ENCODE measurements around the gene CDH23.

CDH23 gene

DNA sequence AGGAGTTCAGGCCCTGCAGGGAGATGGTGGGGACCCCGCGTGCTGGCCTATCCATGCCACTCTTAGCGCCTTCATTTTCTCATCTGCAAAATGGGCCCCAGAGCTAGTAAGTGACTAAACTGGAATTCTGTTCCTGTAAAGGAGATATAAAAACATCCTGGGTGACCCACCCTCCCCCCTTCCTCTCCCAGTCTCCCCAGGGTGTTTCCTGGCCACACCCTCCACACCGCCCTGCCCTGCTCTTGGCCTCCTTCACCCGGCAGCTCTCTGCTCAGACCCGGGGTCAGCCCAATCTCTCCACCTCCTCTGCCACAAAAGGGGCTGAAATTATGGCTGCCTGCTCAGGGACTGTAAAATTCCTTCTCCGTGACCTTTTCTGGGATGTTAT is 252.2 kb downstream of the CDH23 start:
- DNase-seq: no peak

DNA sequence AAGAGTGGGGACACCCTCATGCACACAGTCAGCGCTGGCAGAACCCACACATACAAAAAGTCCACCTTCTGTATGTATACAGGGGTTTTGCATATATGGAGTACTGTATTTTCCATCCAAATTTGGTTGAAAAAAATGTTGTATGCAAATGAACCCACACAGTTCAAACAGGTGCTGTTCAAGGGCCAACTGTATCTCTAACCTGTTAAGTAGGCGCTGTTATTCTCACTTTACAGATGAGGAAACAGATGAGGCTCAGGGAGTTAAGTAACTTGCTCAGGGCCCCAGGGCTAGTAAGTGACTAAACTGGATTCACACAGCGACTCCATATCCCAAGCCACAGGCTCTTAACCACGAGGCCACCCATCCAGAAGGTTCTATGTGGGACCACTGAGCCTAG is 252.9 kb downstream of the CDH23 start:
- no peak for DNase-seq

DNA sequence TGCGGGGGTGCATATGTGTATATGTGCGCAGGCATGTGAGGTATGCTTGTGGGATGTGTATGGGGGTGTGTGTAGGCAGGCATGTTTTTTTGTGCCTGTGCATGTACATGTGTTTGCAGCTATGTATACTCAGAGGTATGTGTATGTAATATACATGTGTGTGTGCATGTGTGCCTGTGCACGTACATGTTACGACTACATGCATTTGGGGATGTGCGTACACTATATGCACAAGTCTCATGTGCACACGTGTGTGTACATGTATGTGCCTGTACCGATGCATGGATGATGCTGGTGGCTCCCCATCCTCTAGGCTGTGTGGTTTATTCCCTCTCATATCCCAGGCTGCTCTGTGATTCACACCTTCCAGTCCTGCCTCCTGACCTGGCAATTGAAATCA is 253.7 kb downstream of the CDH23 start:
- no peak for DNase-seq

DNA sequence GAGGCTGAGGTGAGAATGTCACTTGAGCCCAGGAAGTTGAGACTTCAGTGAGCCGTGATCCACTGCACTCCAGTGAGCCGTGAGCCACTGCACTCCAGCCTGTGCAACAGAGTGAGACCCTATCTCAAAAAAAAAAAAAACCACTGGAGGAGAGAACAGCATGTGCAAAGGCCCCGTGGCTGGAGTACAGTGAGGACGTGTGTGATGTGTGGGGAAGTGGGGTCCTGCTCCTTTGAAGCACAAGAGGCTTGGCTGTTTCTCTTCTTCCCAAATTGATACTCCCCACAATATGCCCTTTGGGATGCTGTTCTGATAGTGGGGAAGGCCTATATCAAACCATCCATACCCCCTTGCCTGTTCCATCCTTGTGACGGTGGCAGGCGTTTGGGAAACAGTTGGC is 254.7 kb downstream of the CDH23 start:
- DNase-seq: no peak

DNA sequence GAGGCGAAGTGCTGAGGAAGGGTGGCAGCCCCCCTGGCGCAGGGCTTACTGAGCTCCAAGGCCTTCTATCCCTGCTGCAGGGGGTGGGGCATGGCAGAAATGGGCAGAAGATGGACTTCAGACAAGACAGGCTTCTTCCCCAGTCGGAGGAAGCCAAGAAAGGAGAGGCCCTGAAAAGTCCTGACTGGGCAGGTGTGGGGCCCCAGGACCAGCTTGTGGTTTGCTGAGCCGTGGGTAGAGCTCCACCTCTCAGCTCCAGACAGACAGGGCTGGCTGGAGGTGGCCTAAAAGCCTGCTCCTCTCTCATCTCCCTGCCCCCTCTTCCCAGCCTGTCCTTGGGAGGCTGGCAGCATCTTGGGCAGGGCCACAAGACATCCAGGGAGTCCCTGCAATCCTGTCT is 255.2 kb downstream of the CDH23 start:
- DNase-seq: no peak

DNA sequence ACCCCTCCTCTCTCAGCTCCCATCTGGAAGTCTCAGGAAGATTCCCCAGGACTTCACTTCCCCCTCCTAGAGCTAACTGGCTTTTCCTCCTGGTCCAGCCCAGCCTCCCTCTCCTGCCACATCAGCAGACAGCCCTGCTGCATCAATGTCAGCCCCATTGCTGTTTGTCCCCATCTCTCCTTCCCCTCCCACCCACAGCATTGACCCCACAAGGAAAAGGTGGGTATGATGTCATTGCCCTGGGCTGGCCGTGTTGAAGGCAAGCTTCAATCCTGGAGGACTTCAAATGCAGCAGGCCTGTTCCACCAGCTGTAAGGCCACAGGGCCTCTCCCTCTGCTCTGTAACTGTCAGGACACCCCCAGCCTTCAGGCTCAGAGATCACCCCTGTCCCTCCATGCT is 256.3 kb downstream of the CDH23 start:
- no peak for DNase-seq

DNA sequence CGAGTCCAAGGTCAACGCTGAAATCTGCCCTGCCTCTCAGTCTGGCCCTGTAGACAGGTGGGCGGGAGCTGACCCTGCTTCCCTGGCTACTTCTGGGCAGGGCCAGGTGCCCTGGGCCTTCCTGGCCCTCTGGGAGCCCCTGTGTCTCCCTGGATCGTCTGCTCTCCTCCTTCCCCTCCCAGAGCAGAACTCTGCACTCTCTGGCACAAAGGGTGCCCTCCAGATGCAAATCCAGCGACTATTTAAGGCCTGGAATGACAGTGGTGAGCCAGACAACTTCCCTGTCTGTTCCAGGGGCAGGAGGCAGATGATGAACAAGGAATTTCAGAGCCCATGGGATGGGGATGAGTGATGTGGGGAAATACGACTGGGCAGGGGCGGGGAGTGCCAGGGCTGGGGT is 259.5 kb downstream of the CDH23 start:
- no peak for DNase-seq

DNA sequence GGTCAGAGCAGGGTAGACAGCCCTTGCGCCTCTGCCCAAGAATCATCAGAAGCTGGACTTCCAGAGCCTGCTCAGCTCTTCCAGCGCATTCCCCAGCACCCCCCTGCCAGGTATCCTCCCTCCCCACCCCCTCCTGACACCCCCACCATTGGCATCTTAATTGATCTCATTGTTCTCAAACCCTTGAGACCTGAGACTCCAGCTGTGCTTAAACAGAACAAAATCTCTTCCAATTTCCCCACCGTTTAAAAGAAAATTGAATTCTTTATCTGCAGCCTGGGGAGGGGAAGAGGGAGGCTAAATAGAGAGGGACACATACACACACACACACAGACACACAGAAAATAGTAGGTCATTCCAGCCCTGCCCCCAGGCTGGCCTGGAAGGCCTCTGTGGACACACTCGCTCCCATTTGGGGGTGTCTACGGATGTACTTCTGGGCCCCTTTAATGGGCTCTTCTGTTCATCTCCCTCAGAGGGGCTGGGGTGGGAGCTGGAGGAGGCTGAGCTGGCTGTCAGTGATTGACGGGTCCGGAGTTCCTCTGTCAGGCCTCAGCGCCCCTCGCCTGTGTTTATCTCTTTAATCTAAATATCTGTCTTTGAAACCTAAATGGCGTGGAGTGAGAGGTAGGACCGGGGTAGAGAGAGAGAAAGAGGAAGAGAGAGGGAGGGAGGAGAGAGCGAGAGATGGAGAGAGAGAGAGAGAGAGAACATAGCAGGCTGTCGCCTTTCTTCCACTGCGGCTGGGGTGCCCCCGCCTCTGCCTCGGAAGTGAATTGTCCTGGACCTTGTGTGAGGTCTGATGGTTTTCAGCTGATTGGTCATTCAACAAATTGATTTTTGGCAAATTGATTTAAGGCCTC is 261.1 kb downstream of the CDH23 start:
- no peak for DNase-seq

DNA sequence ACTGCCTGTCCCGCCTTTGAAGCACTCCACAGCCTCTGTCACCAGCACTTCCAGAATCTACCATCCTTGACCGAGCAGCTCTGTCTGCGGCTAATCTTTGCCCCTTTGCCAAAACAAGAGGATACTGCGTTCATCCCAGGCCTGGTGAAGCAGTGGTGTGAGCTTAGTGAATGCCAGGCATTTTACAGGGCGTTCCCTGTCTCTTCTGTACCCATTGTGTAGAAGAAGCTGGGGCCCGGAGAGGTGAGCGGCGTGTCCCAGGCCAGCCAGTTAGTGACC is 261.7 kb downstream of the CDH23 start:
- no peak for DNase-seq

DNA sequence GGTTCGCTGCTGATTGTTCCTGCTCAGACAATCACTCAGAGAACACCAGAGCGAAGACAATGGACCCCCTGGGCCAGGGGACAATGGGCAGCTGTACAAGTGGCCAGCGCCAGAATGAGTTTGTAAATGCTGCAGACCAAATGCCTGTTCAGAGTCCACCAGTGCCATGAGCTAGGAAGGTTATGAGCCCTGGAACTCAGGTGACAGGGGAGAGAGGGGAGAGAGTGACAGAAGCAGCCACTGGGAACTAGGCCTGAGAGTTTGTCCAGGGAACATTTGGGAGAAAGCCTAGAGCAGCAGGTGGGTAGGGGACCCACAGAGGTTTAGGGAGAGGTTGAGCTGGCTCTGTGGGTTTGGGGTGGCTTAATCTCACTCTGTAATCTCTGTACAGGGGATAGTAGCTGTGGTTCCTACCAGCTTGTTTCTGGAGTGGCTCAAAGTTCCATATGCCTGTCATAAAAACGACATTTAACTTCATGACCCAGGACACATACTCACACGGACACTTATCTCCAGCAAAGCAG is 262.5 kb downstream of the CDH23 start:
- DNase-seq: no peak

DNA sequence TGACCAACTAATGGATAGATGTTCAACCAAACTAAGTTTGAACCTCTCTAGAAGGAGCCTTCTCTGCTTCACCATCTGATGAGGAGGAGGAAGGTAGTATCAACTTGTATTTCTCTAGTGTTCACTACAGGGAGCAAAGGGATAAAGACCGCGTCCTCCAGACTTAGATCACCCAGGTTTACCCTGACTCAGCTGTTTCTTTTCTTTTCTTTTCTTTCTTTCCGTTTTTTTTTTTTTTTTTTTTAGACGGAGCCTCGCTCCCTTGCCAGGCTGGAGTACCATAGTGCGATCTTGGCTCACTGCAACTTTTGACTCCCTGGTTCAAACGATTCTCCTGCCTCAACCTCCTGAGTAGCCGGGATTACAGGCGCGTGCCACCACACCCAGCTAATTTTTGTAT is 263.0 kb downstream of the CDH23 start:
- DNase-seq: no peak

DNA sequence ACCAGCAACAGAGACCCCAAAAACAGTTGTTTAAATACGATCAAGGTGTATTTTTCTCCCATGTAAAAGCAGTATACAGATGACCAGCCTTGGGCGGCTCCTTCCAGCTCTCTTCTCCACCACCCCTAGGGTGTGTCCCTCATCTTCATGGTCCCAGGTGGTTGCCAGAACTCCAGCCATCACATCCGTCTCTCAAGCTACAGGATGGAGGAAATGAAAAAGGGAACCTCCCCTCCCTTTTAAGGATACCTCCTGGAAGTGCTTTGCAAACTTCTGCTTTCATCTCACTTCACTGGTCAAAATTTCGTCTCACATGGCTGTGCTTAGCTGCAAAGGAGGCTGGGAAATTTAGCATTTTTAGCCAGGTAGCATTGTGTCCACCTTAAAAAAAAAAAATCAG is 263.6 kb downstream of the CDH23 start:
- DNase-seq: no peak

DNA sequence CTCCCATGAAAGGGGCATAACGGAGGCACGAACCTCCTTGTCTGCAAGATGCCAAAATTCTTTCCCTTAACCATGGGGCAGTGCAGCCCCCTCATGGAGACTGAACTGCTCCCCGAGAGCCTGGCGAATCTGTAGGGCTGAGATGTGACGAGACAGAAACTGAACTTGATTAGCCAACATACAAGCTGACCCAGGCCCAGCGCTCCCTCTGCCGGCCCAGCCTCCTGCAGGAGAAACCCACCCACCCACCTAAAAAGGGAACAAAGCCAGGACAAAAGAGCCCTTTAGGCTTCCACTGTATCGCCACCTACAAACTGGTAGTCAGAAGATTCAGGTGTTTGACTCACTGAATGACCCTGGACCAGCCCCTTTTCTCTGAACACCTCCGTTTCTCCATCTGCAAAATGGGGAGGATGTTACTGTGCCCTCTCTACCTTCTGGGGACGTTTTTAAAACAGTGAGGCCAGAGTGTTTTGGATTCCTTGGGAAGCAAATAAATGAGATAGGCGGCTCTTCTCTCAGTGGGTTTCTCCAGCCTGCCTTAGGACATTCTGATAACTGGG is 264.4 kb downstream of the CDH23 start:
- DNase-seq: no peak

DNA sequence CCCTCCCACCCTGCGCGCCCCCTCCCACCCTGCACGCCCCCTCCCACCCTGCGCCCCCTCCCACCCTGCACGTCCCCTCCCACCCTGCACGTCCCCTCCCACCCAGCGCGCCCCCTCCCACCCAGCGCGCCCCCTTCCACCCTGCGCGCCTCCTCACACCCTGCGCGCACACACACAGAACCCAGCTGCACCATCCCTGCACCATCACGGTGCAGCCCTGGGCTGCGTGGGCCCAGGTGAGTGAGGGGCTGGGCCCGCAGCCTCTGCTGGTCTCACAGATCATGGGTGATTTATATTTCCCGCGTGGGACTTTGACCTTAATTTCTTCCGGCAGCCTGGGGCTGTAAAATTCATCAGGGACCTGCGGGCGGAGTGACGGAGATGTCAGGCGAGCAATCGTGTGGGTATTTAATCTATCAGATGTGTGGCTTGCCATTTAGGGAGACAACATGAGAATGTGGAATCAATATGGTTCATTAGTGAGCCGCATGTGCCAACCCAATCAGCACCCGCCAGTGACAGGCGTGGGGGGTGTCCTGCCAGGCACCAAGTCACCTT is 265.1 kb downstream of the CDH23 start:
- no peak for DNase-seq

DNA sequence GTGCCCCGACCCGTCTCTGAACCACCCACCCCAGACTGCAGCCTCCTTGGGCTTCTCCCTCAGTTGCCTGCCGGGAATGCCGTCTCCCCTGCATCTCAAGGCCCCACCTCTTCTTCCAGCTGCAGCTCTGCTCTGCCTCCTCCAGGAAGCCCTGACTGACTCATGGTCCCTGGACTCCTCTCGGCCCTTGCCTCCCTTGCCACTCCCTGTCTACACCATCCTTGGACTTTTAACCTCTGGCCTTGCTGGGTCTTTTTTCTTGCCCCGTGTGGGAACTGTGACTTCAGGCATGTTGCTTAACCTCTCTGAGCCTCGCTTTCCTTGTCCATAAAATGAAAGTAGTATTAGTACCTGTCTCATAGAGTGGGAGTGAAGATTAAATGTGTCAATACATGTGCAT is 266.6 kb downstream of the CDH23 start:
- DNase-seq: no peak

DNA sequence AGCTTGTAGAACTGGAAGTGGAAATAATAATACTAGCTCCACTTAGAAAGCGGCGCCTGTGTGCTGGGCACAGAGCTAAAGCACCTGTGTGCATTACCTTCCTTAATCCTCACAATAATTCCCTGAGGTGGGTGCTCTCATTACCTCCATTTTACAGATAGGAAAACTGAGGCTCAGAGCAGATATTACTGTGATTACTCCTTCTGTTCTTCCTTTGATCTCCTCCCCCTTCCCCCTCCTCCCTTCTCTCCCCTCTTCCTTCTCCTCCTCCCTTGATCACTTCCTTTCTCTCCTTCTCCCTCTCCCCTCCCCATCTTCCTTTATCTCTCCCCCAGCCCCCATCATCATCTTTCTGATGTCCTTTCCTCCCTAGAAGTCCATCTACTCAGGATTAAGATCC is 267.9 kb downstream of the CDH23 start:
- no peak for DNase-seq

DNA sequence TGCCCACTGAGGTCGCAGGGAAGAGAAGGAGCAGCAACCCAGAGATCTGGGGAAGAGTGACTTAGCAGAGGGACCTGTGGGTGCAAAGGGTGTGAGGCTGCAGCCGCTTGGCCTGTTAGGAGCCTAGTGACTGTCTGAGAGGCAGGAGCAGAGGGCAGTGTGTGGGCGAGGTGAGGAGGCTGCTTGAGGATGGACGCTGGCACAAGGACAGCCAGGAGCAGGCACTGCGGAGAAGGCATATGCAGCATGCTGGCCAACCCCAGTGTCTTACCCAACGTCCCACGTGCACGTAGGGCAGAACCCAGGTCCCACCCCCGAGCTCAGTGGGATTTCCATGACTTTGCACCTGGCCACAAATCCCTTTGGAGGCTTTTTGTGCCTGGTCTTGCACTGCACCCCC is 268.7 kb downstream of the CDH23 start:
- no peak for DNase-seq

DNA sequence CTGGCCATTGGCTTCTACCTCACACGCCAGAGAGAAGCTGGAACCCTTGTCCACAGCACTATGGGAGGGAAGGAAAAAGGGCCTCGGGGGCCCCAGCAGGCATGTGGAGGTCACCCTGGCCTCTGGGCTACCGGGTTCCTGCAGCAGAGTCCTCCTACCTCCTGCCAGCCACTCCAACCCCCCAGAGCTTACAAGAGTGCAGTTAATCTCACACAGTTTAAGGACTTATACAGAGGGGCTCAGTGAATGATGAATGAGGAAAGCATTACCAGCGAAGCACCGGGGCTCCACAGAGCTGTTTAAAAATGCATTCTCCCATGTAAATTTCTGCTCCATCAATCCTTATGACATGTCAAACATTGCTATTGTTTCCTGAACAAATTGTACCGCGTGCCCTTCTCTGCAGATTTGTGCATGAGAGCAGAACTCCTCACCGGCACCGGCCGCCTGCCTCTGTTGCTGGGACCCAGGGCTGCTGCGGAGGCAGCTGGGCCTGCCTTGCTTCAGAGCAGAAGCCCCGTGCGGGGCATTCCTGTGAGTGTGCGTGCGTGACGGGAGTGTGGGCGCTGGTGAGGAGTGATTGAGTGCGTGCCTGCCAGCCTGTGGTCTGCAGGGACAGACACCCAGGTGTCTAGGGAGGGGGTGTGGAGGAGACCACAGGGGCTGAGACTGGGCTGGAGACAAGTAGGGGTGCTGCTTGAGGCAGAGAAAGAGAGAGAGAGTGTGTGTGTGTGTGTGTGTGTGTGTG is 270.1 kb downstream of the CDH23 start:
- no peak for DNase-seq

DNA sequence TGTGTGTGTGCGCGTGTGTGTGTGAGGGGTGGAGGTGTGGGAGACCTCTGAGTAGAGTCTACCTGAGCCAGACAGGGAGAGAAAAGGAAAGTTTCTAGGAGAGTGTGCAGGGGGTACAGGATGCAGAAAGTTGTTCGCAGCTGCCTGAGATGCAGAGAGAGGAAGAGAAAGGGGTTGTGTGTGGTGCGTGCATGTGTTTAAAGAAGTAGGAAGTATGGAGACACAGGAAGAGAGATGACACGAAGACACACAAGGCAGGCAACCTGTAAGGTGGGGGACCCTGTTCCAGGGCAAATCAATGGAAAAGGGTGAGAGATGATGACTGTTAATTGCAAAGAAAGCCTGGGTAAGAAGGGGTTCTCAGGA is 270.6 kb downstream of the CDH23 start:
- DNase-seq: no peak

DNA sequence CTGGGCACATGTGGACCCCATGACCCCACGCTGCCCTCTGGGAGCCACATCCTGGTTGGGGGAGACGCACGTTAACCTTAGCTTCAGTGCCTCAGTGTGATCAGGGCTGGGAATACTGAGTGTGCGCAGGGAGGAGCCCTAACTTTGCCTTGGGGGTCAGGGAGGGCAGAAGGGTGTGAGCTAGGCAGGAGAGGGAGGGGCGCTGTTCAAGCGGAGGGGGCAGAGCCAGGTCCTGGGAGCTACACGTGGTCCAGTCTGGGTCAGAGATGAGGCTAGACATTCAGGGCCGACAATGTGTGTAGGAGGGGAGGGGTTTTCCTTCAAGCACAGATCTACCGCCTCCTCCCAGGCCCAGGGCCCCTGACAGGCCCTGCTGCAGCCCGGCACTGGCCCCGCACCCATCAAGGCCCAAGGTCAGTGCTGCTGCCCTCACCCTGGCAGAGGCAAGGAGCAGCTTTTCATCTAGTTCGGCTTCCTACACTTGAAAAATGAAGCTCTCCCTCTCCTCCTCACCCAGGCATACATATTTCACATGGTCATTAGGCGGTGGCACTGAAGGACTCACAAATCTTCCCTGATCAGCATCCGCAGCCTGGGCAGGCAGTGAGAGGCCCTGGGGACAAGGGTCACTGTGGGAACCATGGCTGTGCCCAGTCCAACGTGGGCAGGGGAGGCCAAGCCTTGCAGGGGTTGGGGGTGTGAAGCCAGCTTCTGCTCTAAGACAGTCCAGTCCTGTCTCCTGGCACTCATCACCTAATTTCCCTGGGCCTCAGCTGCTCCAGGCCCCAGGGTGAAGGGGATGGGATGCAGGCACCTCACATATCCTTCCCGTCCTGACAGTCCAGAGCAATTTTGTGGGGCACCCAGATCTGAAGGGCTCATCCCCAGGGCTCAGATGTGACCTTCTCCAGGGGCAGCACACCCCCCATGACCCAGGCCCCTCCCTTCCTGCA is 275.6 kb downstream of the CDH23 start:
- no peak for DNase-seq

DNA sequence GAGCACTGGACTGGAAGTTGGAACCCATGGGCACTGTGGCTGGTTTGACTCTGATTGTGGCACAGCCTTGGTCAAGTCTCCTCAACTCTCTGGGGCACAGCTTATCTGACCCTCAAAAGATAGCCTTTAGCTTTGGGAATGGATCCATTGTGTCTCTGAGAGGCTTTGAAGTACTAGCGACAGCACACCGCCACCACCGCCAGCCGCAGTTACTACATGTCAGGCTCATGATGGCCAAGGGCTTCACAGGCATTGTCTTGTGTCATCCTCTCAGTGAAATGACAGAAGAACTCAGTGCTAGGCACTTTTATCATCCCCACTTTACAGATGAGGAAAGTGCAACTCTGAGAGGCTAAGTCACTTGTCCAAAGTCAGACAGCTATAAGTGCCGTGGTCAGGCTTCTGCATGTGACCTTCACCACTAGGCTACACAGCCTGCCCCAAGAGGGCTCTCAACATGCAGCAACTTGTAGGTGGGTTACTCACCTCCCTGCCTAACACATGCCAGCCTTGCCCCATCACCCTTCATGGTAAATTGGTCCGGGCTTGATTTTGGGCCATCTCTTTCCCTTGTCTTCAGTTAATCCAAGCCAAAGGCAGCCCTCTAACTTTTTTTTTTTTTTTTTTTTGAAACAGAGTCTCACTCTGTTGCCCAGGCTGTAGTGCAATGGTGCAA is 278.7 kb downstream of the CDH23 start:
- DNase-seq: no peak

DNA sequence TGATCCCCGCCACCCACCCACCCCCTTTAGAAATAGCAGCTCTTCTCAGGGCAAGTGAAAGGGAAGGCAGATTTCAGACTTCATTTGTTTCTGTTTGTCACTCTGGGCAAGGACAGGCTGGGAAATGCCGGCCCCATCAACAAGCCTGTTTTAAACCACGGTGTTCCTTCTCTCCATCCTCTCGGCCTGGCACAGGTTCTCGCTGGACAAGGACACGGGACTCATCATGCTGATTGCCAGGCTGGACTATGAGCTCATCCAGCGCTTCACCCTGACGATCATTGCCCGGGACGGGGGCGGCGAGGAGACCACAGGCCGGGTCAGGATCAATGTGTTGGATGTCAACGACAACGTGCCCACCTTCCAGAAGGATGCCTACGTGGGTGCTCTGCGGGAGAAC is 280.5 kb downstream of the CDH23 start:
- DNase-seq: no peak
